CD4-positive, alpha-beta T cell treated with Interleukin-4 for 4 hours (primary cell): ENCODE measurements around the gene PITPNB.
A peak's percentile ranks its signal among the peaks of the same experiment; 100 is the strongest.

Source experiments
- DNase-seq: peaks from one replicate; pipeline ENCODE4 v3.0.0-alpha.2; 2020

The PITPNB gene

GRCh38 chr22:27919222-27919941, at the start of gene PITPNB:
Gene PITPNB (minus strand): TSS chr22:27919256. CDS start chr22:27919191, 65 bp downstream.
- peak; percentile 96 for DNase-seq

DNA sequence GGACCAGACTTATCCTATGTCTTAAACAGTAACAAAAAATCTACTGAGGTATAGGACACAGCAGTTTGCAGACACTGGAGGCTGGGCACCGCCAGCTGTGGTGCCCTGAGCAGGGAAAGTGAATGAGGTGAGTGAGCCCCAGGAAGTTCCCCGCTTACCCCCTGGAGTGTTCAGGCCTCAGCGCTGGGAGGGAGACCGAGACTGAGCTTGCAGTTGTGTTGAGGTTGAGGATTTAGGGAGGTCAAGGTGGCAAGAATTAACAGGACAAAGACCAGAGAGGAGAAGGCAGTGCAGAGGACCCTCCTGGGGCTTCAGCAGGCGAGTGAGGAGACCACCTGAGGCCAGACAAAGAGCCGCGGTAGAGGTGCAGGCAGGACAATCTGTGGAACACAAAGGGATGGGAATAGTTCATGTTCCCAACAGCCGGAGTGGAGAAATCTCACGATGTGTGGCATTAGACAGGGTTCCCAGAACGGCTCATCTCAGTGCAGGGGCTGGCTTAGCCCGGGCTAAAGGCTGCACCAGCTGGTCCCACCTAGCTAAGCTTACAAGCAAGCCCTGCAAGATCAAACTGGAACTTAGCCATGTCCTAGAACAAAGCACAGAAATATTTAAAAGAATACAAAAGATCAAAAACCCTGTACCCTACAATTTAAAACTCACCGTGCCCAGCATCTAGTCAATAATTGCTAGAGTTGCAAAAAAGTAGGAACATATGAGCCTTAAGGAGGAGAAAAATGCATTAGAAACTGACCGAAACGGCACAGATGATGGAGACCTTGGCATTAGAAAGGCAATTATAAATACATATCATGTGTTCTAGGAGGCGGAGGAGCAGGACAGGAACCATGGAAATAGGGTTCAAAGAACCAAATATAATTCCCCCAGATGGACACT, 47.4 kb upstream of the PITPNB start:
- no peak for DNase-seq

DNA sequence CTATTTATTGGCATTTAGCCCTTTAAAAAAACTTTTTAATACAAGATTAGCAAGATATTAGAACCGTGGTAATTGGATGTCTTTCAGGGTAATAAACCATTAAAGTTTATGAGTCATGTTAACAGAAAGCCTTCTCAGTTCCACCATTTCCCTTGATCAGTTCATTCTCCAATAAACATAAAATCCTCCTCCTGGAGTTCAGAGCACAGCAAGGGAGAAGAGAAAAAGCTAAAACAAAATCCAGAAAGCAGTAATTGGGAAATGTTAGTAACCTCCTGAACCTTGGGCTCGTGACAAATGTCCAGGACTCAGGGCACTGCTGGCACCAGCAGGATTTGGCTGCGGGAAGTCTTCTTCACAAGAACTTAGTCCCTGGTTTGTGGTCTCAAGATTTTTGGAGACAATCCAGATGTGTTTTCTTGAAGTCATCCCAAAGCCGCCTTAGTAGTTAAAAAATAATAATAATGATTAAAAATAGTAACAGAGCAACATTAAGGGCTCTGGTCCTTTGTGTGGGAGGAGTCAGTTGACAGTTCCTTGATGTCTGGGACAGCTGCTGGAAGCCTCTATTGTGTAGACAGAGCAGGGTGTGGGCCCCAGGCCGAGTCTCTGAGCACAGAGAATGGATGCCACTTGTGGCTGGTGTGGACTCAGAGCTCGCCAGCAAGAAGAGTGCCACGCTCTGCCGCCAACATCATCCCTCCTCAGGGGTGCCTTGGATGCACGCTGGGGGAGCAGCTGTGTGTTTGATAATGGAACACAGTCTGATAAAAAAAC, 43.4 kb upstream of the PITPNB start:
- no peak for DNase-seq

- DNase-seq = no peak
Observed at GRCh38 chr22:27961680-27962079, 42.6 kb upstream of the PITPNB start.

- no peak for DNase-seq
Observed at GRCh38 chr22:27961182-27961581, 42.1 kb upstream of the PITPNB start.

DNA sequence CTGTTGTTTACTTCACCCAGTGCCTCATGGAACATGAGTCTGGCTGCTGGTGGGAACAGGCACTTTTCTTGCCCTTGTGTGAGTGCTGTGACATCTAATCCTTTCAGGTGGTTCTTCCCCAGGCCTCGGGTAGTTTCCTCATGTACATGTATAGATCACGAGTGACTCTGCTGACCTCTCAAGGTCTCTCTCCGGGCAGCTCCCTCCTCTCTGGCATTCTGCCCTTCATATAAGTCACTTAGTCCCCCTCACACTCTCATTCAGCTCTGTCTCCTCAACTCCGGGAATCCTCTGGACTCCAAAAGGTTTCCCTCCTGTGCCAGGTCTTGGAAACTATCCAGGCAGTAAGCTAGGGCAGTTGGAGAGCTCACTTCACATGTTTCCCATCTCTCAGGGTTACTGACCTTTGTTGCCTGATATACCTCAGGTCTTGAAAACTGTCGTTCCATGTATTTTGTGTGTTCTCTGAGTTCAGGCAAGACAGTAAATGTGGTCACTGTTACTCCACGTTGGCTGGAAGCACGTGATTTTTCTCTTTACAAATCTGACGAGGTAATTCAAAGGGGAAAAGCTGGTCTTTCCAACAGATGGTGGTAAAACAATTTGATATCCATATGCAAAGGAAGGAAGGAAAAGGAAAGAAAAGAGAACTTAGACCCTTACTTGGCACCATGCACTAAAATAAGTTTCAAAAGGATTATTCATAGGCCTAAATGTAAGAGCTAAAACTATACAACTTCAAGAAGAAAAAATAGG, 40.5 kb upstream of the PITPNB start:
- DNase-seq = no peak

DNA sequence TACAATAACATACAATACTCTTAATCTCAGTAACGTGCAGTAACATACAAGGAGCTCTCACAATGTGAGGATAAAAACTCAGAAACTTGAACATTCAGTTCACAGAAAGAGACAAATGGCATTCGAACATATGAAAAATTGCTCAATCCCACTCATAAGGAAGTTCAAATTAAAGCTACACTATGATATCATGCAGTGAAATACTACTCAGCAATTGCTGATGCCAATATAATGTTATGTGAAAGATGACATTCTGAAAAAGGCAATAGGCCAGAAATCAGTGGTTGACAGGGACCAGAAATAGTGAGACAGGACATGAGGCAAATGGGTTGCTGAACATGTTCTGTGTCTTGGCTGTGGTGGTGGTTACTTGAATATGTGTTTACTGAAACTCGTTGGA, 33.7 kb upstream of the PITPNB start:
- no peak for DNase-seq

DNA sequence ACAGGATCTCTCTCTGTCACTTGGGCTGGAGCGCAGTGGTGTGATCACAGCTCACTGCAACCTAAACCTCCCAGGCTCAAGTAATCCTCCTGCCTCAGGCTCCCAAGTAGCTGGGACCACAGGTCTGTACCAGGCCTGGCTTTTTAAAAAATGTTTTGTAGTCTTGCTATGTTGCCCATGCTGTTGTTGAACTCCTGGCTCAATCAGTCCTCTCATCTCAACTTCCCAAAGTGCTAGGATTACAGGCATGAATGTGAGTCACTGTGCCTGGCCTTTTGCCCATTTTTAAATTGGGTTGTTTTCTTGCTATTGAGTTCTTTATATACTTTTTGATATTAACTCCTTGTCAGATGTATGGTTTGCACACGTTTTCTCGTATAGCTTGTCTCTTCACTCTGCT, 33.0 kb upstream of the PITPNB start:
- DNase-seq = no peak

DNA sequence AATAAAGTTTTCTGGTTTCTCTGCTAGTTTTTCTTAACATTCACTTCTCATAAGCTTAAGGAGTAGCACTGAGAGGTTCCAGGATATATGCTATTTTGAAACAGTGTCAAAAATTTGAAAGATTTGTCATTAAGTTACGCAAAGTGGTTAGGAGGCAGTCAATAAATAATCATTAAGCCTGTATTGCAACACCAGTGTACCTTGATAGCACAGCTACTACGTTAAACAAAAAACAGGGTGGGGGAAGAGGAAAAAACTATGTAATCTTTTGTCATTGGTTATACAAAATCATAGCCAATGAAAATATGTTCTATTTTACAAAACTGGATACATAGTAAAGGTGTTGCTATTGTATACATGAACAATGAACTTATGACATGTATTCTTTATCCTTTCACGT, 30.4 kb upstream of the PITPNB start:
- DNase-seq = no peak

GRCh38 chr22:27948569-27948968, 29.5 kb upstream of the PITPNB start:
- no peak for DNase-seq

DNA sequence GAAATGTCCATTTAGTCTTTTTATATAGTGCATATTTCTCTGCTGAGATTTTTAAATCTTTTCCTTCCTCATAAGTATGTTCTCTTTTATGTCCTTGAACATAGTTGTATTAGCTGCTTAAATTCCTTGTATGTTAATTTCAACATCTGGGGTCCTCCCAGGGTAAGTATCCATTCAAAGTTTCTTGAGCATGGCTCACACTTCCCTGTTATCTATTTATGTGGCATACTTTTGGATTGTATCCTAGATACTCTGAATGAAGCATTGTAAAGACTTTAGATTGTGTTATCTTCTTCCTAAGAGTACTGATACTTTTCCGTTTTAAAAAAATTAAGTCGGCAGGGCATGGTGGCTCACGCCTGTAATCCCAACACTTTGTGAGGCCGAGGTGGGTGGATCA, 28.4 kb upstream of the PITPNB start:
- no peak for DNase-seq

GRCh38 chr22:27941143-27941542, 22.1 kb upstream of the PITPNB start:
- DNase-seq = no peak

DNA sequence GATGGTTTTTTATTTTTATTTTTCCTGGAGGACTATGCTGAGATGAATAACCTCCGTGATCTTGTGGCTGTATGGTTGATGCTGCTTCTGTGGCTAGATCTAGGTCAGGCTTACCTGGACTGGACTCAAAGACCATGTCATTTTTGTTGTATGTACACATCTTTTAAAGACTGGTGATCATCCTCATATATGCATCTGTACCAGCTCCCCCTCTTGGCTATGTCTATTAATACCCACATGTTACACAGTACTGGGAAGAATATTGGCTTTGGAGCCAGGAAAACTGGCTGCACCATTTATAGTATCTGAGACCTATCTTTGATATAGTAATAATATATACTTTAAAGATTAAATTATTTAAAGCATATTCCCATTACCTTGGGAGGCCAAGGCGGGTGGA, 18.4 kb upstream of the PITPNB start:
- DNase-seq = no peak

DNA sequence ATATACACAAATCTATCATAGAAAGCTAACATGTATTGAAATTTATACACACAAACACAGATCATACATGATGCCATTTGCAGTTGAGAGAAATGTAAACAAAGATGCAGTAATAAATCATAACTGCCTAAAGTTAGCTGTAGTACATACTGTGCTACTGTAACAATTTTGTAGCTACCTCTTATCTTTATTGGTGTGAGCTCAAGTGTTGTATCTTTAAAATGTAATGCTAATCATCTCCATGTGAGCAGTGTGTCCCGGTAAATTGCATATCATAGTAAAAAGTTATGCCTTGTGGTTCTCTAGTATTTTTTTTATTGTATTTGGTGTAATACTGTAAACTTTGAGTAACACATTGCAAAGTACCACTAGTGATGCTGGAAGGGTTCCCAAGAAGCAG, 16.8 kb upstream of the PITPNB start:
- no peak for DNase-seq

GRCh38 chr22:27934069-27934468, 15.0 kb upstream of the PITPNB start:
- no peak for DNase-seq

GRCh38 chr22:27933186-27933983, 14.3 kb upstream of the PITPNB start:
- DNase-seq = no peak

GRCh38 chr22:27930331-27931060, 11.4 kb upstream of the PITPNB start:
- no peak for DNase-seq

- DNase-seq = no peak
Observed at GRCh38 chr22:27927608-27928007, 8.6 kb upstream of the PITPNB start.

DNA sequence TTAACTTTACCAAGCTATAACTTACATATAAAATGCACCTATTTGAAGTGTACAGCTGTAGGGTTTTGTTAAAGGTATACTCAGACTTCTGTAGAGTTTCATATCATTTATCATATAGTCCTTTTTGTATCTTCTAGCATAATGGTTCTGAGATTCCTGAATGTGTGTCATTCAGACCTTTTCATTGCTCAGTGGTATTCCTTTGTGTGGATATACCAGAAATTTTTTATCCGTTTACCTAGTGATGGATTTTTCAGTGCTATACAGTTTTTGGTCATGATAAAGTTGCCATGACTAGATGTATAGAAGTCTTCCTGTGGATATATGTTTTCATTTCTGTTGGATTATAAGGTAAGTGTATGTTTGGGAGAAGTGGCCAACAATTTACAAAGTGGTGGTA, 6.3 kb upstream of the PITPNB start:
- no peak for DNase-seq

GRCh38 chr22:27919942-27920755, 1.1 kb upstream of the PITPNB start:
- DNase-seq = no peak
